Measurements from ENCODE around the gene SLC5A1.
A peak's percentile ranks its signal among the peaks of the same experiment; 100 is the strongest.
"Not testable (repeated sequence)": the region's sequence is repeated elsewhere in the genome, so short reads cannot be mapped to it uniquely, and the experiment has no call there.

The SLC5A1 gene

DNA sequence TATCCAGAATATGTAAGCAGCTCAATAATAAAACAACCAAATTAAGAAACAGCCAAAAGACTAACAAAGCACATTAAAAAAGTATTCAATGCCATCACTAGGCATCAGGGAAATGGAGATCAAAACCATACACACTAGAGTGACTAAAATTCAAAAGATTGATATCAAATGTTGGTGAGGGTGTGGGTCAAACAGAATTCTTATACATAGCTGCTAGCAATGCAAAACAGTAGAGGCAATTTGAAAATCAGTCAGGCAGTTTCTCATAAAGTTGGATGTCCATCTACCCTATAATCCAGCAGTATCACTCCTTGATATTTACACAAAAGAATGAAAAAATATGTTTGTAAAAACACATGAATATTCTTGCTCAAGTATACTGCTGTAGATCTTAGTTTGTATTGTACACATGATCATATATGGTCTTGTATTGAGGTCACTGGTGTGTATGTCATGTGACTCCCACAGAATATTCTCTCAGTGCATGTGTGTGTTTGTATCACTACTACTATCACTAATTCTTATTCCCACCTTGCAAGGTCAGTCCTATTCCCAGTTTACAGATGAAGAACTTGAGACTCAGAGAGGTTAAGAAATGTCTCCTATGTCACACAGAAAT, 54.9 kb downstream of the SLC5A1 start:
- no peak for DNase-seq

DNA sequence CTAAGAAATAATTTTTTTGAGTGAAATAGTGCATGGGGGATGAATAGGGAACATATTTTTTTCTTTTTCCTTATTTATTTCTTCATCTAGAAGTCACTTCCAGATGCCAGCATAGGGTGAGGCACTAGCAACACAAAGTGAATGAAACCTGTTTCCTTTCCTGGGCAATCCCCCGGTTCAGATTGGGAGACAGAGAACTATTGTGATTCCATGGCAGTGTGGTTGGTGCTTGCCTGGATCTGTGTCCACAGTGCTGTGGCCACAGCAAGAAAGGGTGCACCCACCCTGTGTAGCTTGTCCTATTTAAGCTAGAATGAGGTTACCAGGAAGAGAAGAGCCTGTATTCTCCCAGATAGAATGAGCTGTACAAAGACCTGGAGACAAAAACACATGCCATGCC, 57.6 kb downstream of the SLC5A1 start:
- DNase-seq: no peak

DNA sequence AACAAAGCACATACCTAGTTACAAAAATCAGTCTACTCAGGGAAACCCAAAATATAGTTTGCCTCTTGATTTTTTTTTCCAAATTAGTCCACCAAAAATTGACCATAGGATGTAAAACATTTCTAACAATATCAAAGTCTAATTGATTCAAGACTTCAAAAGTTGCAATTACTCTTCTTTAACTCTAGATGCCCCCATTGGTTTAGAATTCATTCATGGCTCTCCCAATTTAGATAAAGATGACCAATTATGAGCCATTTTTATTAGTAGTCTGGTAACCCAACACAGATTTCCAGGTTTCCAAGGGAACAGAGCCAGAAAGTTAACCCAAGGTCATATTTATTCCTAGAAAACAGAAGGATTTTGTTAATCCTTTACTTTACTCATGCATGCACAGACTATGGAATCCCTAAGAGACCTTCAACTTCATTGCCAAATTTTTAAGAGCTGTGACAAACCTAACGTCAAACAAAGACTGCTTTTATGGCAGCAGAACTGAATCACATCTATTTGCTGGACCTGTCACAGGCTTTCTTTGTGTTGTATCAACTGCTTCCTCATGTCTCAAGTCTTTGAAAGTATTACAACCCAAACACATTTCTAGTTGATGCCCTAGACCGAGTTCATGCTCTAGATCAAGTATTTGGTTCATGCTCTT, 60.7 kb downstream of the SLC5A1 start:
- DNase-seq: no peak

DNA sequence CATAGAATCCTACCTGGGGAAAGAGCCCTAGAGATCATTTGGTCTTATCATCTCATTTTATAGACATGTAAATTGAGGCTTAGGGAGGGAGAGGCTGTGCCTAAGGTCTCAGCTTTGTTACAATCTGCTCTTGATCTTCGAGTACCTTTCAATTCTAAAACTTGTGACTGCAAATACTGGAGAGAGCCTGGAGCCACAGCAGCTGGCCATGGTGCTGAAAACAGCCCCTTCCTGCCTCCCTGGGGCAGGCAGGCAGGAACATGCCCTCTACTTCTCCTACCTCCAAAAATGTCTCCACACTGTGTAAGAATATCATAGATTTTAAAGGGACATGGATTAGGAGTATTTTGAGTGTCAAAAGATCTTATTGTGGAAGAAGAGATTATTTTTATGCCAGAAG, 63.9 kb downstream of the SLC5A1 start:
- DNase-seq: no peak

DNA sequence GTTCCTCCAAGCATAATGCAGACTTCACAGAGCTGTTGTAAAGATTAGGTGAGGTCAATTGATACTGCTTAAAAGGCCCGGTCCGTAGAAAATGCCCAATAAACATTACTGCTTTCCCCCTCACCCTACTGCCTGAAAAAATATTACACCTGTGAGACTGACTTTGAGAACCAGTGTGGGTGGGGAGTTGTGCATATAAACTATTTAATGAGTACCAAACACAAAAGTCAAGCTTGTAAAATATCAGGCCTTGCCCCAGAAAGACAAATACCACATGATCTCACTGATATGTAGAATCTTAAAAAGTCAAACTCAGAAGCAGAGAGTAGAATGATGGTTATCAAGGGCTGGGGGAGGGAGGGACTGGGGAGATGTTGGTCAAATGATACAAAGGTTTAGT, 69.3 kb downstream of the SLC5A1 start:
- DNase-seq: no peak

DNA sequence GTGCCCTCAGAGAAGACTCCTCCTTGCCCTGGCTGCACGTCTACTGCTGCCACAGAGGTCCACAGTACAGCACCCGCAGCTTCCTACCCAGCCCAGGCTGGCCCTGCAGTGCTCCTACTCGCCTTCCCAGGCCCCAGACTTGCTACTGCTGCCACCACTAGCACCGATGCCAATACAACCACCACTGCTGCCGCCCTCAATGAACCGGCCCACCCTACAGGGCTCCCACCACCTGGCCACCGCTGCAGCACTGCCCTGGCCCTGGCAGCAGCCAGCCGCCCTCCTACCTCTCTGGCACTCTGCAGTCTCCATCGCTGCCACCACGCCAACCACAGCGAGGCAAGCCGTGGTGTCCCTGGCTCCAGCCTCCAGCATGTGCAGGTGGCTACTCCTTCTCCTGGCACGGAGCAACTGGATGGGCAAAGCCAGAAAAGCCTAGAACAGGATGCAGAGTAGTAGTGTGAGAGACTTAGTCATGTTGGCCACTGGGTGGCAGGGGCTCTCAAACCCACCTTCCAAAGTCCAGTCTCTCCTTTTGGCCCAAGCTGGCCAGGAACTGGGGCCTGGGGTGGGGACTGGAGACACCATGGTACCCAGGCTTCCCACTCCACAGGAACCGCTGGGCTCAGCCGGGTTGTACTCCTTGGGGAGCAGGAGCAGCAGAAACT, 76.6 kb downstream of the SLC5A1 start:
- DNase-seq: no peak

DNA sequence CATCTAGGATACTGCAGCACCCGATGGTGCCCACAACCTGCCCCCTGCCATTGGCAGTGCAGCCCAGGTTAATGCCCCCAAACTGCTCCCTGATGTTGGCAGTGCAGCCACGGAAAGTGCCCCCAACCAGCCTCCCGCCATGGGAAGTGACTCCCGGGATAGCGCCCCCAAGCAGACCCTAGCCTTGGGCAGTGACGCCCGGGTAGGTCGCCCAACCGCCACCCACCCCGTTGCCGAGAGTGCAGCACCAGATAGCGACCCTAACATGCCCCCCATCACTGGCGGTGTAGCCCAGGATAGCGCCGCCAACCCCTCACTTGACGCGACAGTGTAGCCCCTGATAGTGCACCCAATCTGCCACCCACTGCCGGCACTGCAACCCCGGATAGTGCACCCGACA, 77.5 kb downstream of the SLC5A1 start:
- no peak for DNase-seq

DNA sequence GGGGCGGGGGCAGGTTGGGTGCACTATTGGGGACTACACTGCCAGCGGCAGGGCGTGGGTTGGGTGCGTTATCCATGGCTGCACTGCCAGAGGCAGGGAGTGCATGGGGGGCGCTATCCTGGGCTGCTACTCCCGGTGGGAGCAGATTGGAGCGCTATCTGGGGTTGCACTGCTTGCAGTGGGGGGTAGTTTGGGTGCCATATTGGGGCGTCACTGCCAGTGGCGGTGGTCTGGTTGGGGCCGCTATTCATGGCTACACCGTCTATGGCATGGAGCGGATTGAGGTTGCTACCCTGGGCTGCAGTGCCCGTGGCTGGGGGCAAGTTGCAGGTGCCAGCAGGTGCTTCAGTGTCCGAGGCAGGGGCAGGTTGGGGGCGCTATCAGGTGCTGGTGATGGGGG, 79.8 kb downstream of the SLC5A1 start:
- no peak for DNase-seq

DNA sequence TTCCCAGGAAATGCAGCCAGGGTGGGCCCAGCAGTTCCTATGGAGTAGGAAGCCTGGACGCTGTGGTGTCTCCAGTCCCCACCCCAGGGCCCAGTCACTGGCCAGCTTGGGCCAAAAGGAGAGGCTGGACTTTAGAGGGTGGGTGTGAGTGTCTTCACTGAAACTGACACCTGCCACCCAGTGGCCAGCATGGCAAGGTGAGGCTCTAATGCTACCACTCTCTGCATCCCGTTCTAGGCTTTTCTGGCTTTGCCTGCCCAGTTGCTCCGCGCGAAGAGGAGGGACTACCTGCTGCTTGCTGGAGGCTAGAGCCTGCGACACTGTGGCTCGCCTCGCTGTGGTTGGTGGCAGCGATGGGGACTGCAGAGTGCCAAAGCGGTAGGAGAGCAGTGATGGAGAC, 80.6 kb downstream of the SLC5A1 start:
- no peak for DNase-seq

DNA sequence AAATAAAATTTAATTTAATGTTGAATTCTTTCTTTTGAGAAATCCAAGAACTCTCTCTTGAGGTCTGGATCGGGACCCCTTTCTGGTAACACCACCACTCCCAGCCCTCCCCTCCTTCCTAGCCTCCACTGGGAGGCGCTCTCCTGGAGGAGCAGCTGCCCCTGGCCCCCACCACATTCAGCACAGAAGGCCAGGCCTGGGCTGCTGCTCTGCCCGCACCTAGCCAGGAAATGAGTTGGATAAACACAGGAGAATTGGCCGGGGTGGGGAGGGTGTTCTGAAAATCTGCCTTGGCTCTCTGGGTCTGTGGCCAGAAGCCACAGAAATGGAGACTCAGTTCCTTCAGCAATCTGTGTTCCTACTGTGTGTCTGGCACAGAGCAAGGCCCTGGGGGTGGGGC, 84.8 kb downstream of the SLC5A1 start:
- DNase-seq: no peak

DNA sequence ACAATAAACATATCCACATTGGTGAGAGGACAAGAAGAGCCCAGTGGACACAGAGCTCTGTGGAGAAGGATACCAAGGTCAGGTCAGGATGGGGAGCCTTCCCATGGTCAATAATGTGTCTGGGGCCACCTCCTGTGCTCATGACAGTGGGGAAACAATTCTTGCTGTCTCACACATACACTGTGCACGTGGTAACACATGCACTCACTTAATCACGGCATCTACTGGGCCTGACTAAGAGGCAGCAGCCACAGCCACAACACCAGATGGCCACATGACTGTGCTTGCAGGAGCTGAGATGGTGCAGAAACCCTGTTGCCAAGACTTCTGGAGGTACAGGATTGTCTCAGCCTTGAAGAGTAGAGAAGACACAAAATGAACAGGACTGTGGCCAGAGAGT, 87.4 kb downstream of the SLC5A1 start:
- DNase-seq: no peak

DNA sequence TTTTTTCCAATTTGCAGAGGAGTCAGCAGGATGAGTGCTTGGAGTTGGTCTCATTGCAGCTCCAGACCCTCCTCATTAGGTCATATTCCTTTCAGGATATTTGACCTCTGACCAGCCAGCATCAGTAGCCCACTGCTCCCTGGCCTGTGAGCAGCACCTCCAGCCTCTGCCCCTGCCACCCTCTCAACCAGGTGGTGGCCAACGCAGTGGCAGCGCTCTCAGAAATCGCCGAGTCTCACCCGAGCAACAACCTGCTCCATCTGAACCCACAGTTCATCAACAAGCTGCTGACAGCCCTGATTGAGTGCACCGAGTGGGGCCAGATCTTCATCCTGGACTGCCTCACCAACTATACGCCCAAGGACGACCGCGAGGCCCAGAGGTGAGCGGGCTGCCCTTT, 89.1 kb downstream of the SLC5A1 start:
- DNase-seq: no peak

DNA sequence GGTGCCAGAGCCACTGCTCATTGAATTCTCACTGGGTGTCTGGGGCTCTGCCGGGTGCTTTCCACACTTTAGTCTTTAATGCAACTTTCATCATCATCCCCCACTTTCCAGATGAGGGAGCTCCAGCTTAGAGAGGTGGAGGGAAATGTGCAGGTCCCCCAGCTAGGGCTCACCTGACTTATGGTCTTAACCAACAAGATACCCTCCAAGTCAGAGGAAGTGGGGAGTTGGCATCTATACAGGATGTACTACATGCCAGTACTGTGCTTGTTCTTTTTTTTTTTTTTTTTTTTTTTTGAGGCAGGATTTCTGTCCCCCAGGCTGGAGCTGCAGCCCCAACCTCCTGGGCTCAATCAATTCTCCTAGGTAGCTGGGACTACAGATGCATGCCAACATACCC, 89.7 kb downstream of the SLC5A1 start:
- DNase-seq: no peak

DNA sequence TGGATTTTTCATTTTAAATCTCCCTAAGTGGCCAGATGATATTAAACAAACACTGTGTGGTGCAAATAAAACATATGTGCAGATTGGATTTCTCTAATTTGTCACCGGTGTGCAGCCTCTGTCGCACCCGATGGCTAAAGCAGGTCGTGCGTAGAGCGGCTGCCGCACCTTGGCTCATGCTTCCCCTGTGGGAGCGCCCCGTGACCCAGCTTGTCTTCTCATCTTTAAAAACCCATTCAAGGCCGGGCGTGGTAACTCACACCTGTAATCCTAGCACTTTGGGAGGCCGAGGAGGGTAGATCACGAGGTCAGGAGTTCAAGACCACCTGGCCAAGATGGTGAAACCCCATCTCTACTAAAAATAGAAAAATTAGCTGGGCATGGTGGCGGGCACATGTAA, 91.7 kb downstream of the SLC5A1 start:
- DNase-seq: not testable (repeated sequence)

DNA sequence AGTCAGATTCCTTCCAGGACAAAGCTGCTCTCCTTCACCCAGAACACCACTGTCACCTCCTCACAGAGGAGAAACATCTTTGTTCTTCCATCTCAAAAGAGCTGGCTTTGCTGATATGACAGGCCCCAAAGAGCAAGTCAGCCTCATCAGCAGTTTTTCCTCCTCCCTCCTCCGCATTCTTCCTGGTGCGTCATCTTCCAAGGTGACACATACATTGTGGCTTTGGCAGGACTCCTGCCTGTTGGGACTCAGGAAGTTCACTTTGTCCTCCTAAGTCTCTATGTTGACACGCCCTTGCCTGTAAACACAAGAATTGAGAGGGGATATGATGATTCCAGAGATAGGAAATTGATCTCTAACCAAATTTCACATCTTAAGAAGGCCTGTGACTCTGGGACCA, 92.9 kb downstream of the SLC5A1 start:
- not testable (repeated sequence) for DNase-seq

DNA sequence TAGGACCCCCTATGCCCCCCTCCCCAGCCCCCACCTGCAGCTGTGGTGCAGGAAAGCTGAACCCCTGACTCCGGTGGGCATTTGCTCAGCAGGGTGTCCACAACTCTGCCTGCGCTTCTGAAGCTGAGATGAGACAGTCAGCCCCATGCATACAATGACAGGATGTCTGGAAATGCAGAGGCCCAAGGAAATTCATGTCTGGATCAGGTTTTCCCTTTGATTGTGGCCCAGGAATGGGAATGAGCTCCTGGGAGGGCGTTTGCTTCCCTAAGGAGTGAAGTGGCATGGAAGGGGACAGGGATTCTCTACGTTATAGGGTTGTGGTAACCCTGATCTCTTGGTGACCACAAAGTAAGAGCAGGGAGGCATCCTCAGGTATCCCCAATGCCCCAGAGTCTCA, 93.8 kb downstream of the SLC5A1 start:
- not testable (repeated sequence) for DNase-seq

DNA sequence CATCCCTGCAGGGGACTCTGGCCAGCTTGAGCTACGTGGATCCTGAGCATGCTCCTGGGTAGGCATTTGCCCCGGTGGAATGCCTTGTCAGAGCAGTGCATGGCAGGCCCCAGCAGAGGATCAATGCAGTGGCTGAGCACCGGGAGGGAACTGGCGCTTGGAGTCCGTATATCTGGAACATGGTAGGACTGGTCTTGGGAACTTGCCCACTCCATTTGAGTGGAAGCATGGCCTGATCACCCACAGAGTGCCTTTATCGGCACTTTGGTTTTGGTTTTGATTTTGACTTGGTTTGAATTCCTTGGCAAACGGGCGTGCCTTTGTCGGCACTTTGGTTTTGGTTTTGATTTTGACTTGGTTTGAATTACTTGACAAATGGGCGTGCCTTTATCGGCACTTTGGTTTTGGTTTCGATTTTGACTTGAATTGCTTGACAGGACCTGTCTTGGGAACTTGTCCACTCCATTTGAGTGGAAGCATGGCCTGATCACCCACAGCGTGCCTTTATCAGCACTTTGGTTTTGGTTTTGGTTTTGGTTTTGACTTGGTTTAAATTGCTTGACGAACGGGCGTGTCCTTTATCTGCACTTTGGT, 94.8 kb downstream of the SLC5A1 start:
- DNase-seq: peak; percentile 43

DNA sequence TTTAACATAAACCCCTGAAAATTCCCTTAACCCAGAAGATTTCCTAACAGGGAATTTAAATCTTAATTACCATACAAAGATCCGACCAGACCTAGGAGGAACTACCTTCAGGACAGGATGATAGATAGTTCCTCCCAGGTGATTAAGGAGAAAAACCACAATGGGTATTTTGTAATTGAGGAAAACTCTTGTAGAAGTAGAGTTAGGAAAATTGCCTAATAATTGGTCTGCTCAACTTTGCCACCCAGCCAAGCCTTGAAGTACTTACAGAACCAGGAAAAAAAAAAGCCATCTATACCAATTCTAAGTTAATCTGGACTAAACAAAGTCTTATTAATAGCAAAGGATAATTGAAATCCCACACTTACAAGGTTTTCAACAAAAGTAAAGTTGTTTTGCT, 95.5 kb downstream of the SLC5A1 start:
- not testable (repeated sequence) for DNase-seq

DNA sequence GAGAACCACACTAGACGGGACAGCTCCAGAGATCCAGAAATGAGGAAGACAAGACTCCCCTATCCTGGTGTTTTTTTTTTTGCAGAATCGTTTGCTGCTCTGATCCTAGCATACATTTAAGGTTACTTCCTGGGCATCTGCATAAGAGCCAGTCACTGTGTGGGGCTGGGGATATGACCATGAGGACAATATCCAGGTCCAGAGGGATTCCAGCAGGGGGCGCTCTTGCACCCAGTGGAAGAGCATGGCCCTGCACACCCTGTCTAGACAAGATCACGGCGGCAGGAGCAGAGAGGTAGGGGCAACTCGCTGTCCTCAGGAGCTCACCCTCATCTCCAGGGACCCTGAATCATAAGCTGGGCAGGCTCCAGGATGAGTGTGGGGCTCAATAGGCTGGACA, 97.6 kb downstream of the SLC5A1 start:
- not testable (repeated sequence) for DNase-seq

DNA sequence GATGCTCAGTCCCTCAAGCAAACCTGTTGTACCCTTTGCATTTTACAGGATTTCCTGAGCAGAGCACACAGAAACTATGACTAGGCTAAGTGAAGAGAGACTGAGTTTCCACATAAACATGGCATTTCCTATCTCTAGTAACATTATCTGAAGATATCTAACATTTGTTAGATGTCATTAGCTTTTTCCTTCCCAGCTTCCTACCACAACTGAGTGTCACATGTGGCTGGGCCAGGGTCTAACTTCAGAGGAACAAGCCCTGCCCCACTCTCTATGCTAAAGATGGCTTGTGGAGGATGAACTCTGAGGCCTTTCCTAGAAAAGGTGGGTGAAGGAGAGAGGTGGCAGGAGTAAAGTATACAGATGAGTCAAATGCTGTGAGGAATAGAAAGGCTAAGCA, 99.5 kb downstream of the SLC5A1 start:
- no peak for DNase-seq

DNA sequence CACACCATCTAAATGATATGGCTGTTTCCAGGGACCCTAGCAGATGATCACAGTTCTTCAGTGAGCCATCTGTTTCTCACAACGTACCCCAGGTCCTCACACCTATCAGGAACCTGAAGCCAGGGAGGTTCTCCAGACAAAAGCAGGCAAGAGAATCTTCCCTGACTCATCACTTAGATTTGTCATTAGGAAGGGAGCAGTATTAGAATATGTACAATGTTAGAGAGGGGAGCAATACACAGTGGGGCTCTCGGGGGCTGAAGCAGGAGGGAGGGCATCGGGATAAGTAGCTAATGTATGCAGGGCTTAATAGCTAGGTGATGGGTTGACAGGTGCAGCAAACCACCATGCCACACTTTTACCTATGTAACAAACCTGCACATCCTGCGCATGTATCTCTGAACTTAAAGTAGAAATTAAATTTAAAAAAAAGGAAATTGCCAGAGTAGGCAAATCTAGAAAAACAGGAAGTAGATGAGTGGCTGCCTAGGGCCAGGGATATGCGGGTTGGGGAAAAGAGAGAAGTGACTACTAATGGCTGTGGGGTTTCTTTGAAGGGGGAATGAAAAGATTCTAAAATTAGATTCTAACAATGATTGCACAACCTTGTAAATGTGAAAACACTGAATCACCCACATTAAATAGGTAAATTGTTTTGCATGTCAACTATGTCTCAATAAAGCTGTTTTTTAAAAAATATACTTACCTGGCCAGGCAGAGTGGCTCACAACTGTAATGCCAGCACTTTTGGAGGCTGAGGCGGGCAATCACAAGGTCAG, 101.6 kb downstream of the SLC5A1 start:
- no peak for DNase-seq

DNA sequence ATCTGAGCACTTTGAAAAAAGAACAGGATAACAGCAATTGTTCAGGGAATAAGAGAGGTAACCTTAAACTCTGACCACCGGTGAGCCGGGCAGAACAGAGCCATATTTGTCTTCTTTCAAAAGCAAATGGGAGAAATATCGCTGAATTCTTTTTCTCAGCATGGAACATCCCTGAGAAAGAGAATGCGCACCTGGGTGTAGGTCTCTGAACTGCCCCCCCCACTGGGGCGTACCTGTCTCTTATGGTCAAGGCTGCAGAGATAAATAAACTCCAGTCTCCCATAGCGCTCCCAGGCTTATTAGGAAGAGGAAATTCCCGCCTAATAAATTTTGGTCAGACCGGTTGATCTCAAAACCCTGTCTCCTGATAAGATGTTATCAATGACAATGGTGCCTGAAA, 104.1 kb downstream of the SLC5A1 start:
- not testable (repeated sequence) for DNase-seq

DNA sequence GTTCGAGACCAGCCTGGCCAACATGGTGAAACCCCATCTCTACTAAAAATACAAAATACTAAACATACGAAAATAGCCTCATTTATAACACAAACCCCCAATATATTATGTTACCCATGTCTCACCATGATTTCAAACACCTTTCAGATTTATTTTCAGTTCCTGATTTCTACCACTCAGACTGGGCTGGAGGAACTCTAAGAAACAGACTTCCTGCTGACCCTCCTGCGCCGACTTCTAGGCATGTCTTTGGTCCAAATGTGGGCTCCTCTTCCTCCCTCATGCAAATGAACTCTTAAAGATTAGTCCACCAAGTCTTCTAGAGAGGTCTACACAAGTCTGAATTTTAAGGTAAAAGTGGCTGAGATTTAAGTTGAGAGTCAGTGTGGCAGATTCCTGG, 105.3 kb downstream of the SLC5A1 start:
- not testable (repeated sequence) for DNase-seq

Data from activated CD4-positive, CD25-positive, alpha-beta regulatory T cell treated with anti-CD3 and anti-CD28 coated beads, Interleukin-2, amount 50 U/mL, for 72 hours (primary cell).